Activated T-cell treated with anti-CD3 and anti-CD28 coated beads for 1 hour (primary cell): ENCODE data around the gene LIFR.
"Not testable (repeated sequence)": the region's sequence is repeated elsewhere in the genome, so short reads cannot be mapped to it uniquely, and the experiment has no call there.

Source experiments
- DNase-seq: peaks from one replicate; pipeline ENCODE4 v3.0.0-alpha.2; 2020; ENCODE audit warnings: low read depth

Gene LIFR, protein sequence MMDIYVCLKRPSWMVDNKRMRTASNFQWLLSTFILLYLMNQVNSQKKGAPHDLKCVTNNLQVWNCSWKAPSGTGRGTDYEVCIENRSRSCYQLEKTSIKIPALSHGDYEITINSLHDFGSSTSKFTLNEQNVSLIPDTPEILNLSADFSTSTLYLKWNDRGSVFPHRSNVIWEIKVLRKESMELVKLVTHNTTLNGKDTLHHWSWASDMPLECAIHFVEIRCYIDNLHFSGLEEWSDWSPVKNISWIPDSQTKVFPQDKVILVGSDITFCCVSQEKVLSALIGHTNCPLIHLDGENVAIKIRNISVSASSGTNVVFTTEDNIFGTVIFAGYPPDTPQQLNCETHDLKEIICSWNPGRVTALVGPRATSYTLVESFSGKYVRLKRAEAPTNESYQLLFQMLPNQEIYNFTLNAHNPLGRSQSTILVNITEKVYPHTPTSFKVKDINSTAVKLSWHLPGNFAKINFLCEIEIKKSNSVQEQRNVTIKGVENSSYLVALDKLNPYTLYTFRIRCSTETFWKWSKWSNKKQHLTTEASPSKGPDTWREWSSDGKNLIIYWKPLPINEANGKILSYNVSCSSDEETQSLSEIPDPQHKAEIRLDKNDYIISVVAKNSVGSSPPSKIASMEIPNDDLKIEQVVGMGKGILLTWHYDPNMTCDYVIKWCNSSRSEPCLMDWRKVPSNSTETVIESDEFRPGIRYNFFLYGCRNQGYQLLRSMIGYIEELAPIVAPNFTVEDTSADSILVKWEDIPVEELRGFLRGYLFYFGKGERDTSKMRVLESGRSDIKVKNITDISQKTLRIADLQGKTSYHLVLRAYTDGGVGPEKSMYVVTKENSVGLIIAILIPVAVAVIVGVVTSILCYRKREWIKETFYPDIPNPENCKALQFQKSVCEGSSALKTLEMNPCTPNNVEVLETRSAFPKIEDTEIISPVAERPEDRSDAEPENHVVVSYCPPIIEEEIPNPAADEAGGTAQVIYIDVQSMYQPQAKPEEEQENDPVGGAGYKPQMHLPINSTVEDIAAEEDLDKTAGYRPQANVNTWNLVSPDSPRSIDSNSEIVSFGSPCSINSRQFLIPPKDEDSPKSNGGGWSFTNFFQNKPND

GRCh38 chr5:38556599-38557307 lies at the start of gene LIFR:
LIFR (minus strand) TSS chr5:38556646; CDS start chr5:38530647, 25,999 bp downstream.
- DNase-seq: no peak

DNA sequence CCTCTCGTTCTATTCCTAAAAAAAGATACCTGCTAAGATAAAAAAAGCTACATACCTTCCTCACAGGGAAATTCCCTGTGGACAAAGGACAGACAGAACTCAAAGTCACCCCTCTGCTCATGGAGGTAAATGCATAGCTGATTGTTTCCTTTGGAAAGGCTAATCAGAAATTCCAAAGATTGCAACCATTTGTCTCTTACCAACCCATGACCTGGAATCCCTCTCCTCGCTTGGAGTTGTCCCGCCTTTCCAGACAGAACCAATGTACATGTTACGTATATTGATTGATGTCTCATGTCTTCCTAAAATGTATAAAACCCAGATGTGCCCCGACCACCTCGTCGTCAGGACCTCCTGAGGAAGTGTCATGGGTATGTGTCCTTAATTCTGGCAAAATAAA lies 49.2 kb upstream of the LIFR start:
- no peak for DNase-seq

DNA sequence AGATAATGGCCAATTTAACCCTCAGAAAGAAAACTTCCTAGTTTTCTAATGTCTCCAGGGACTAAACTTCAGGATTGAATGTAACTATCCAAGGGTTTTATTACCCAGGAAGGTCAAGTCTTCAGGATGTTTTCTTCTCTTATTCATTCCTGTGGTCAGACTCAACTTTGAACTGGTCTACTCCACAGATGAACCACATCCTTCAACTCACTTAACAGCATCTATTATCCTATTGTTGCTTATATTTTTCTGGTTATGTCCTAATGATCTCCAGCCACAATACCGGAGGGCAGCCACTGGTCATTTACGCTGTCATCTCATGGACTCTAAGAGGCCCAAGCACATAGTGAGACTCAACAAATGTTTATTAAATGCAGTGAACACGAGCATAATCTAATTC lies 47.2 kb upstream of the LIFR start:
- no peak for DNase-seq

GRCh38 chr5:38602641-38603040 lies 46.2 kb upstream of the LIFR start:
- no peak for DNase-seq

- no peak for DNase-seq
Measured at GRCh38 chr5:38601863-38602298, 45.4 kb upstream of the LIFR start.

- no peak for DNase-seq
Measured at GRCh38 chr5:38601133-38601862, 44.9 kb upstream of the LIFR start.

GRCh38 chr5:38600329-38601045 lies 44.0 kb upstream of the LIFR start:
- no peak for DNase-seq

DNA sequence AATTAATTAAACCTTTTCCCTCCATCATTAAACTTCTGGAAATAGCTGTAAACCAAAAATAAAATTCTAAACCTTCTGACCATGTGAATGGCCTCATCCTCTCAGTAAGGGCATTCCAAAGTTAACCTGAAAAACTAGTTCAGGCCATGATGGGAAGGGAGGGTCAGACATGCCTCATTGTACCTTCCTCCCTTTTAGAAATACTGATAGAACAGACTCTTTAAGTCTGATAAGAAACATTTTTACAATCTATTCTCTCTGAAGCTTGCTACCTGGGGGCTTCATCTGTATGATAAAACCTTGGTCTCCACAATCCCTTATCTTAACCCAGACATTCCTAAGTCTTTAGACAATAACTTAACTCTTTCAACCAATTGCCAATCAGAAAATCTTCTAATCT lies 43.3 kb upstream of the LIFR start:
- not testable (repeated sequence) for DNase-seq

- no peak for DNase-seq
Measured at GRCh38 chr5:38598994-38599617, 42.7 kb upstream of the LIFR start.

DNA sequence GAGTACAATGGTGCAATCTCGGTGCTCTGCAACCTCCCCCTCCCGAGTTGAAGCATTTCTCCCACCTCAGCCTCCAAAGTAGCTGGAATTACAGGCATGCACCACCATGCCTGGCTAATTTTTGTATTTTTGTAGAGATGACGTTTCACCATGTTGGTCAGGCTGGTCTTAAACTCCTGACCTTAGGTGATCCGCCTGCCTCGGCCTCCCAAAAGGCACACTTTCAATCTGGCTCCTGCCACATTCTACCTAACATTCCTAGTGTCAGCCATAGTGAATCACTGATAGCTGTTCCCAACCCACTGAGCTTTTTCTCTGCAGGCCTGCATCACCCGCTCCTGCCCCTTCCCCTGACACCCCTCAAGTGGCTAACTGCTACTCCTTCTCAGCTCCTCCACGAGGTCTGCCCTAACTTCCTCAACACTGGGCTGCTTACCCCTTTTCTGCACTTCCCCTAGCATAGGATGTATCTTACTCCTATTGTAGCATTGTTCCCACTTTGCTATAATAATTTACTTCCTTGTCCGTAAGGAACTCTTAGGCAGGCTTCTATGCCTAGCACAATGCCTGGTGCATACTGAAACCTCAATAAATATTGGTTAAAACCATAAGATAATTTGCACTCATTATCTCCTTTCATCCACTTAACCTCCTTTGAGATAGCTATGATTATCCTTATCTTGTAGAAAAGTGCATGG lies 42.0 kb upstream of the LIFR start:
- no peak for DNase-seq

DNA sequence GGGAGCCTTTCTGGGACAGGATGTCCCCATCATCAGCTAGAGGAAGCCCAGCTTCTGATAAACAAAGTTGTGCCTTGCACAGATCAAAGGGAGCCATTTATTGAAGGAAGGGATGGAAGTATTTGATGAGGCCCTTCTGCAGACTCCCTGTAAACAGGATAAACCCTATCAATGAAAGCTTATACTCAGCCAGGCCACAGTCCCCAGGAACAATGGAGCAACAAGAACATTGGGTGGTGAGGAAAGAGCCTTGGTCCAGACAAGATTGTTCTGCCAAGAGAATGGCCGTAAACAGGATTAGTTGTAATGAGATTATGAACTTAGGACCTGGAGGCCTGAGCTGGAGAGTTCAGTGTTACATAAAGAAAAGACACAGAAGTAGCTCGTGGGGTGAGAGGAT lies 40.5 kb upstream of the LIFR start:
- no peak for DNase-seq

DNA sequence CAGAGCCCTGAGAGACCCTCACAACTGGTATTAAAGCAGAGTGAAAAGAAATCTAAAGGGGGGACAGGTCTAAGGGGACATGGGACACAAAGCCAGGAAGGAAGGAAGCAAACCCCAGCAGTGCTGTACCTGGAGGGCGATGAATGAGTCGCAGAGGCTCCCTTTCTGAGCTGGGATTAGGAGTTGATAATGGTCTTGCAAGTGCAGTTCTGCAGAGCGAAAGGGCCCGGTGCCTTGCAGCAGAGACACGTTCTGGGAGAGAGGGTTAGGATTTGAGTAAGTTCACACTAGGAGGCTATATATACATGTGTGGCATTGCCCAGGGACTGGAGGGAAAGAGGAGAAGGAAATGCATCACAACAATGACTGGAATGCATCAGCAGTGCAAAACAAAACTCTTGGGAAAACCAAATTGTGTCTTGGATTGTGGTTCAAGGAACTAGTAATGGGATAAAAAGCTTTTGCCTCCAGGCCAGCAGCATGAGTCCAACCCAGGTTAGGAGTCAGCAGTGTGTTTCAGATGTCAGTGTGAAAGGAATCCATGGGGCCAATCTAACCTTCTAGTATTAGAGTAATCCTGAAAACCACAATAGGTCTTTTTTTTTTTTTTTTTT lies 38.8 kb upstream of the LIFR start:
- no peak for DNase-seq

DNA sequence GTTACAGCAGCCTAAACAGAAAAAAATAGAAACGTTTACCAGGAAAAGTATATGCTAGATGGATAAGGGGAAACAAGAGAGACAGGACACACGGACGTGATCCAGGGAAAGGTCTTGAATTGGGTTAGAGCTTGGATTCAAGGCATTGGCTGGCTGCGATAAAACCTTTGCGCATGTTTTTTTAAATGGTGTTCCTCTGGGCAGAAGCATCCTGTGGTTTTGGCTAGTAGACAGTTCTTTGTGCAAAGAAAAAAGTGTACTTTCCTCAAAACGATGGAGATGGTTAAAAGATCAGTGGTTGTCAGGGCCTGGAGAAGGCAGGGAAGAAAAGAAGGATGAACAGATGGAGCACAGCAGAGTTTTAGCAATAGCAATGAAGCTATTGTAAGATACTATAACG lies 37.5 kb upstream of the LIFR start:
- no peak for DNase-seq

DNA sequence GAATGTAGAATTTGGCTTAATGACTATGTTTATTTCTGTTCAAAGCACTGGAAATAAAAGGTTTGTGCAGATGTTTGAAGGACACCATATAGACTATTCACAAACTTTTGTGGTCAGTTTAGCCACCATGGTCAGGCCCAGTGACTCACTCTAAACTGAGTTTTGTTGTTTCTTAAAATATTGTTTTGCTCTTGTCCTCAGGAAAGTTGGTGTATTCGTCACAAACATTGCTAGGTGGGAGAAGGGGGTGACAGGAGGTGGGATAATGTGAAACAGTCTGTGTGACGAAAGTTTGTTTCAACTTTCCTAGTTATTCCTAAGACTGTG lies 35.0 kb upstream of the LIFR start:
- DNase-seq: no peak

DNA sequence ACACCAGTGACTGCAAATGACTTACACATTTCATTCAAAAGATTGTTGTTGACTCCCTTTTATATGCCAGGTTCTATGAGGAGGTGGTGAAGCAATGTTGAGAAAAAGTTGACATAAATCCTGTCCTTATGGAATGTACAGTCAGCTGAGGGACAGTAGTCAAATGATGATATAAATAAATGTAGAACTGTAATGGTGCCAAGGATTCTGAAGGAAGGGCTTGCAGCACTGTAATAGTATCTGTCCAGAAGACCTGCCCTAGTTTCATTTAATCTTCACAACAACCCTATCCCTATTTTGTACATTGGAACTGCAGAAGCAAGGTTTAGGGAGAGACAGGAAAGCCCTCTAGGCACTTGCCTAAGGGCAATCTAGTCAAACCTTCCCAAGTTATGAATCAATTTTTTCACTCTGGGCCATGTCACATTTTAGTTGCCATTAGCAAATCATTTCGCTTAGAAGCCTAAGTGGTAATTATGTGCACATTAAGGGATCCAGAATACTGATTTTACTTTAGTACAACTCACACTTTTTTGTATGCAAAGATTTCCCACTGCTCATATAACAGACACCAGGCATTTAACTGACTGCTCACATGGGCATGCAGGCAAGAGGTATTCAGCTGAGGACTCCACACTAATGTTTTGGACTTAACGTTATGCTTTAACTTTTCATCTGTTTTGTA lies 34.5 kb upstream of the LIFR start:
- no peak for DNase-seq

- no peak for DNase-seq
Measured at GRCh38 chr5:38589629-38590028, 33.2 kb upstream of the LIFR start.

GRCh38 chr5:38585816-38586215 lies 29.4 kb upstream of the LIFR start:
- DNase-seq: no peak

- DNase-seq: no peak
Measured at GRCh38 chr5:38583500-38583899, 27.1 kb upstream of the LIFR start.

GRCh38 chr5:38582975-38583319 lies 26.5 kb upstream of the LIFR start:
- no peak for DNase-seq
